NCI-H510A (cell line): ENCODE results near the gene GPATCH1.
"Not testable (repeated sequence)": the region's sequence is repeated elsewhere in the genome, so short reads cannot be mapped to it uniquely, and the experiment has no call there.

Experiments
- DNase-seq: peaks from one replicate; lab custom pipeline; 2025; lab: John Stamatoyannopoulos, UW

Gene GPATCH1

GRCh38 chr19:33118643-33119042 lies 37.7 kb downstream of the GPATCH1 start:
- DNase-seq, result no peak

DNA sequence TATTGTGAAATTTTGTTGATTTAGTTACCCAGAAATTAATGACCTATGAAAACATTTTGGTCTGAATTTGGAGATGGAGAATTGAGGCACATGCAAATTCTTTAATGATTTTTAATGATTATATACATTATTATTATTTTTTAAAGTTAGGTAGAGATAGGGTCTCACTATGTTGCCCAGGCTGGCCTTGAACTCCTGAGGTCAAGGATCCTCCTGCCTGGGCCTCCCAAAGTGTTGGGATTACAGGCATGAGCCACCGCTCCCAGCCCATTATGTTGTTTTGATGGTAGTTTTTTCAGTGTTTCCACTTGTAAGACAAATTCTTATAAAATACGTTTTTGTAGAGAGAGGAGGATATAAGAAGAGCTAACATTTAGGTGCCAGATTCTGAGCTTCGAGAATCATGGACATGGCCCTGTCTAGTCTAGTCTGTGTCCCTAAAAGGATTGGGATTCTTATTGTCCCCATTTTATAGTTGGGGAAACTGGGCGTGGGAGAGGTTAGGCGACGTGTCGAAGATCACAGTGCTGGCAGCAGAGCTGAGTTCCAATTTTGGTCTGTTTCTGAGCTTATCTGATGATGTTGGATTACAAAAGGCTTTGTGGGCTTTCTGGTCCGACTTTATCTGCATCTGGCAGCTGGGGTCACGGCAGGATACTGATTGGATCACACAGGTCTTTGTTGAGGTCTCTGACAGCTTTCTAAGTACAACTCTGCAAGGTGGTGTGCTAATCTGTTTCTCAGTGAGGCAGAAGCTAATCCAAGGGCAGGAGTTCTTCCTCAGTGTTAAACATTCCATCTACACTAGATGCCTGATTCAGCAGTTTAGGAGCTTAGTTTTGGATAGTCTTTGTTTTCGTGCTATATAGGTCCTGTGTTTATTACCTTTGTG lies 43.5 kb downstream of the GPATCH1 start:
- no peak for DNase-seq

DNA sequence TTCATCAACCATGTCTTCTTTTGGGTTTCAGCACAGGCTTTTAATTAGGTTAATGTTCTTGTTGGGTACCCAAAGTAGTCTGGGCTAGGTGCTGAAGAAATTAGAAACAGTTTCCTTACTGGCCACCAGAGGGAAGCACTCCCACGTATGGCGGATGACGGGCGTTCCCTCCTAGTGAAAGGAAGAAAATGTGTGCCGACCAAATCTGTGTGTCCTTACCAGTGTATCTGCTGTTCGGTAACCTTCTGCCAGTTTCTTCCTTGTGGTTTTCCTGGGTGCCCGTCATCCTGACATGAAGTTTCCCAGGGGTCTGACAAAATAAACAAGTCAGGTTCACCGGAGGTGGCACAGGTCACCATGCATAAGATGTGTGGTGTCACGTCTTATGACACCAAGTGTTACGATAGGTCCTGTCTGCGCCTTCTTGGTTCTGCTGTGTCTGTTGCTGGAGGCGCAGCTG lies 45.0 kb downstream of the GPATCH1 start:
- no peak for DNase-seq

DNA sequence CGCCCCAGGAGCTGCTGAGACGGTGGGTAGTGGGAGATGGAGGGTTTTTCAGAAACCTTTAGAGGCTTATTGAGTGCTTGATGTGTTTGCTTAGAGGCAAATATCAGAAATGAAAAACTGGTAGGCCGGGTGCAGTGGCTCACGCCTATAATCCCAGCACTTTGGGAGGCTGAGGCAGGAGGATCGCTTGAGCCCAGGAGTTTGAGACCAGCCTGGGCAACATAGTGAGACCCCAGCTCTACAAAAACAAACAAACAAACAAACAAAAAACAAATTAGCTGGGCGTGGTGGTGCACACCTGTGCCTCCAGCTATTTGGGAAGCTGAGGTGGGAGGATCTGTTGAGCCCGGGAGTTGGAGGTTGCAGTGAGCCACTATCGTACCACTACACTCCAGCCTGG lies 45.7 kb downstream of the GPATCH1 start:
- DNase-seq, result not testable (repeated sequence)

GRCh38 chr19:33129901-33130300 lies 48.9 kb downstream of the GPATCH1 start:
- no peak for DNase-seq

- no peak for DNase-seq
These were observed 49.5 kb downstream of the GPATCH1 start for GRCh38 chr19:33130433-33130832.

GRCh38 chr19:33132021-33132420 lies 51.0 kb downstream of the GPATCH1 start, which contains the start of gene WDR88:
WDR88 (plus strand) TSS chr19:33132114; CDS start chr19:33132170, 56 bp downstream.
- DNase-seq, result no peak

- no peak for DNase-seq
These were observed 51.4 kb downstream of the GPATCH1 start for GRCh38 chr19:33132425-33132824.

DNA sequence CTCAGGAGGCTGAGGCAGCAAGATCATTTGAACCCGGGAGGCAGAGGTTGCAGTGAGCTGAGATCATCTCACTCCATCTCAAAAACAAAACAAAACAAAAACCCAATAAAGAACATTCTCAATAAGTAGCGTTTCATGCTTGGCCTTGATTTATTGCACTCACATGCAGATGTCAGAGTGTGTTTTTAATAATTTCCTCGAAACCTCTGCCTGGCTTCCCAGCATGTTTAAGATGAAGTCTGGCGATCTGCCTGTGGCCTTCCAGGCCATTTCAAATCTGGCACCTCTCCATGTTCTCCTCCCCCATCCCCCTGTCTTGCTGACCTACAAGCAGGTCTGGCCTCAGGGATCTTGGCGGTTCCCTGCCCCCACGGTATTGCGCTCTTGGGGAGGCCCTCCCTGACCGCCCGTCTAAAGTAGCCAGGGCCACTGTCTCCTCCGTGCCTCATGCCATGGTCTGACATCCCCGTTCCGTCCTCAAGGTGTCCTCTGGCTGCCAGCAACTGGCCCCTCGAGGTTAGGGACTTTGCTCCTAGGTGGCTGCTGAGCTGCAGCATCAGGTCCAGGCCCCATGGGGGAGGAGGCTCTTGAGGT lies 52.6 kb downstream of the GPATCH1 start:
- DNase-seq, result no peak

- DNase-seq, result no peak
These were observed 53.6 kb downstream of the GPATCH1 start for GRCh38 chr19:33134571-33135041.

DNA sequence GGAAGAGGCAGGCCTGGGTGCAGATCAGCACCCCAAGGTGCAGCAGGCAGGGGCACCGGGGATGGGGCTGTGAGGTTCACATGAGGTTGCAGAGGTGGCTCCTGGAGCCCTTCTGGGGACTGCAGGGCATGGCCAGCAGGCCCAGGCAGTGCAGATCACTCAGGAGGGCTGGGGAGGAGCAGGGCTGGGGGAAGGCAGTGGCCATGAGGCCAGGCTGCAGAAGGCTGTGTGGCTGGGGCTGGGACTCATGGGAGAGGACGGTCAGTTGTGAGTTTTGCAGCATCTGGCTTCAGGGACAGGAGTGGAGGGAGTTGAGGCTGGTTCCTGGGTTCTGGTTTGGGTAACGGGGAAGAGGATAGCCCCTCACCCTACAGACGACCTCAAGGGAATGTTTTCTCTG lies 58.2 kb downstream of the GPATCH1 start:
- DNase-seq, result no peak

- no peak for DNase-seq
These were observed 63.0 kb downstream of the GPATCH1 start for GRCh38 chr19:33143897-33144405.

DNA sequence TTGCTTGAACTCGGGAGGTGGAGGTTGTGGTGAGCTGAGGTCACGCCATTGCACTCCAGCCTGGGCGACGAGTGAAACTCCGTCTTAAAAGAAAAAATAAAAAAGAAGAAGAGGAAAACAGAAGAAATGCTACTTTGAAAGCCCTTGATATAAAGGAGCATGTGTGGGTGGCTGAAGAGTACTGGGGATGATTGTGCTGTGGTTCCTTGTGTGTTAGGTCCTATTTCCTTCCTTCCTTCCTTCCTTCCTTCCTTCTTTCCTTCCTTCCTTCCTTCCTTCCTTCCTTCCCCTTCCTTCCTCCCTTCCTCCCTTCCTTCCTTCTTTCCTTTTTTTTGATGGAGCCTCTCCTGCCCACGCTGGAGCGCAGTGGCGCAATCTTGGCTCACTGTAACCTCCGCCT lies 65.2 kb downstream of the GPATCH1 start:
- DNase-seq, result no peak

DNA sequence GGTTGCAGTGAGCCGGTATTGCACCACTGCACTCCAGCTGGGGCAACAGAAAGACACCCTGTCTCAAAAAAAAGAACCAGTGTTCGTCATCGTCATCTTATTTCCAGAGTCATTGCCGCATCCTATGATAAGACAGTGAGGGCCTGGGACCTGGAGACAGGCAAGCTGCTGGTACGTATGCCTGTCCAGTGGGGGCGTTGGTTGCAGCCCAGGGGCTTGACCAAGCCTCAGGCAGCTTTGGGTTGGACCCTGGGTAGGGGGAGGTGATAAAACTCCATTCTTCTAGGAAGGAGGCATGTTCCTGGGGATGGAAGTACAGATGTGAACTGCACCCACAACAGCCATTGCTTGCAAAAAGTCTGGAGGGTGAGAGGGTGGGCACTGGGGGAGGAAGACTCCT lies 66.6 kb downstream of the GPATCH1 start:
- no peak for DNase-seq

- no peak for DNase-seq
These were observed 70.0 kb downstream of the GPATCH1 start for GRCh38 chr19:33150852-33151518.

DNA sequence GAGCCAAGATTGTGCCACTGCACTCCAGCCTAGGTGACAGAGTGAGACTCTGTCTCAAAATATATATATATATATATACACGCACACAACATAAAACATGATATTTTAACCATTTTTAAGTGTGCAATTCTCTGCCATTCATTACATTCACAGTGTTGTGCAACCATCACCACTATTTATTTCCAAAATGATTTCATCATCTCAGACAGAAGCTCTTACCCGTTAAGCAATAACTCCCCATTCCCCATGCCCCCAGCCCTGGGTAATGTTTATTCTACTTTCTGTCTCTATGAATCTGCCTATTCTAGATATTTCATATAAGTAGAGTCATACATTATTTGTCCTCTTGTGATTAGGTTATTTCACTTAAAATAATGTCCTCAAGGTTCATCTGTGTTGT lies 71.2 kb downstream of the GPATCH1 start:
- DNase-seq, result no peak

DNA sequence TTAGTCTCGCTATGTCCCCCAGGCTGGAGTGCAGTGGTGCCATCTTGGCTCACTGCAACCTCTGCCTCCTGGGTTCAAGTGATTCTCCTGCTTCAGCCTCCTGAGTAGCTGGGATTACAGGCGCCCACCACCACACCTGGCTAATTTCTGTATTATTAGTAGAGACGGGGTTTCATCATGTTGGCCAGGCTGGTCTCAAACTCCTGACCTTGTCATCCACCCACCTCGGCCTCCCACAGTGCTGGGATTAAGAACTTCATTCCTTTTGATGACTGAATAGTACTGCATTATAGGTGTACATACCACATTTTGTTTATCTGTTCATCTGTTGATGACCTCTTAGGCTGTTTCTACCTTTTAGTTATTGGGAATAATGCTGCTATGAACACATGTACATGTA lies 71.6 kb downstream of the GPATCH1 start:
- not testable (repeated sequence) for DNase-seq

DNA sequence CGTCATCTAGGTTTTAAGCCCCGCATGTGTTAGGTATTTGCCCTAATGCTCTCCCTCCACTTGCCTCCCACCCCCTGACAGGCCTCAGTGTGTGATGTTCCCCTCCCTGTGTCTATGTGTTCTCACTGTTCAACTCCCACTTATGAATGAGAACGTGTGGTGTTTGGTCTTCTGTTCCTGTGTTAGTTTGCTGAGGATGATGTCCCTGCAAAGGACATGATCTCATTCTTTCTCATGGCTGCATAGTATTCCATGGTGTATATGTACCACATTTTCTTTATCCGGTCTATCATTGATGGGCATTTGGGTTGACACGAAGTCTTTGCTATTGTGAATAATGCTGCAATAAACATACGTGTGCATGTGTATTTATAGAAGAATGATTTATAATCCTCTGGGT lies 73.3 kb downstream of the GPATCH1 start:
- DNase-seq, result not testable (repeated sequence)

GRCh38 chr19:33156334-33156733 lies 75.4 kb downstream of the GPATCH1 start:
- no peak for DNase-seq

DNA sequence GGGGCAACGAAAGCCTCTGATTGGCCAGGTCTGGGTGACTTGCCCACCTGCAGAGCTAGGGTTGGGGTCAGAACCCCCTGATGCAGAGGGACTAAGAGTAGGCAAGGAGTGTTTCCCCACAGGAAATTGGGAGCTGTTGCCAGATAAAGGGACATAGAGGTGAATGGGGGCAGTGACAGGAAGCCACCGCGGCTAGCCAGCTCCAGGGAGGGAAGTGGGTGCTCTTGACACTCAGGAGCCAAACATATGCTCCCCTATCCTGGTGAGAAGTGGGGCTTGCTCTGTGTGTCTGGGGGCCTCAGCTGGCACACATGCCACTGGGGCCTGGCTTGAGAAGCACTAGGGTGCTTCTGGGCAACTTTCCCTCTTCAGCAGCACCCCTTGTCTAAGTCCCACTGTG lies 76.9 kb downstream of the GPATCH1 start:
- no peak for DNase-seq

- no peak for DNase-seq
These were observed 77.4 kb downstream of the GPATCH1 start for GRCh38 chr19:33158365-33158764.

GRCh38 chr19:33159149-33159548 lies 78.2 kb downstream of the GPATCH1 start:
- DNase-seq, result no peak
